Endothelial cell of umbilical vein (primary cell): ENCODE results near the gene NIN. TPM values are rescaled to one million over a fixed set of nuclear protein-coding genes. Genes with fewer than 3 reads are reported as not detected.

Experiments used
- BruUV-seq: library from RNA; stranded (reverse); fragments of 400-500 nt; replicated peaks from 2 replicates; lab custom pipeline; 2021; lab: Mats Ljungman, UMichigan
- CTCF ChIA-PET: fragments of 300-600, 350-600 bp; sonication (Branson Sonifier 250); formaldehyde crosslinking; loops from one replicate; lab custom pipeline; 2021; ENCODE audit warnings: antibody characterized with exemption, inconsistent platforms; lab: Charles Lee
- POLR2A ChIA-PET: fragments of 300-600, 350-600 bp; sonication (Branson Sonifier 250); formaldehyde crosslinking; loops from one replicate; lab custom pipeline; 2021; ENCODE audit warnings: antibody characterized with exemption, inconsistent platforms; lab: Charles Lee
- DNase-seq: peaks from one replicate; pipeline ENCODE4 v3.0.0-alpha.2; 2011; ENCODE audit warnings: low read depth, low spot score
- FAIRE-seq: peaks from 2 replicates; lab custom pipeline; 2011; peaks lifted over from hg19 to GRCh38; lab: Jason Lieb, UNC
- H2AFZ ChIP-seq: 2 replicates; pipeline ENCODE4 v1.6.0; 2012; ENCODE audit warnings: low read depth, low read length, control low read depth, inconsistent platforms
- H3K27ac ChIP-seq: 2 replicates; pipeline ENCODE4 v1.5.1; 2011; ENCODE audit warnings: low read depth, mild to moderate bottlenecking, control low read depth, low read length, moderate library complexity; ENCODE audit not compliant: insufficient read depth
- H3K27me3 ChIP-seq, 2 experiments: 2 replicates each; pipeline versions ENCODE4 v1.6.0 to v1.6.1; 2011; ENCODE audit warnings: low read length in 2 of 2, mixed read lengths in 1 of 2; ENCODE audit not compliant: control insufficient read depth in 2 of 2, insufficient read depth in 2 of 2
- H3K36me3 ChIP-seq, 2 experiments: 2 replicates in 1 of 2; 3 replicates in 1 of 2; pipeline ENCODE4 v1.5.1; 2011; ENCODE audit warnings: low read length in 2 of 2, mild to moderate bottlenecking in 1 of 2, moderate library complexity in 1 of 2; ENCODE audit not compliant: control insufficient read depth in 2 of 2, insufficient read depth in 2 of 2; ENCODE audit errors: extremely low read depth in 1 of 2
- H3K4me1 ChIP-seq: 3 replicates; pipeline ENCODE4 v1.5.1; 2011; ENCODE audit warnings: mild to moderate bottlenecking, low read length; ENCODE audit not compliant: control insufficient read depth, insufficient read depth; ENCODE audit errors: extremely low read depth
- H3K4me2 ChIP-seq: 2 replicates; pipeline ENCODE4 v1.6.1; 2011; ENCODE audit warnings: low read length, control low read depth, mixed read lengths; ENCODE audit not compliant: insufficient read depth
- H3K4me3 ChIP-seq, 3 experiments: fragments of 200-600 bp in 1 of 3; sonication (generic), shearing (Covaris generic) in 1 of 3; replicated peaks in 1 of 3; 2 replicates each; pipeline ENCODE4 v1.5.1; 2011 to 2016; ENCODE audit warnings: control low read depth in 3 of 3, low read length in 3 of 3, mild to moderate bottlenecking in 2 of 3, inconsistent platforms in 1 of 3, low read depth in 1 of 3, moderate library complexity in 1 of 3; ENCODE audit not compliant: insufficient read depth in 1 of 3
- H3K79me2 ChIP-seq: 2 replicates; pipeline ENCODE4 v1.6.0; 2012; ENCODE audit warnings: low read length, inconsistent platforms; ENCODE audit not compliant: control insufficient read depth, insufficient read depth
- H3K9ac ChIP-seq: replicated peaks from 2 replicates; pipeline ENCODE3; 2011; ENCODE audit warnings: low read length, control low read depth; ENCODE audit not compliant: insufficient read depth; ENCODE audit errors: extremely low read depth
- H3K9me1 ChIP-seq: replicated peaks from 3 replicates; pipeline ENCODE4 v1.6.0; 2011; ENCODE audit warnings: mild to moderate bottlenecking, low read length; ENCODE audit not compliant: control insufficient read depth, insufficient read depth; ENCODE audit errors: extremely low read depth
- H3K9me3 ChIP-seq: replicated peaks from 2 replicates; pipeline ENCODE4 v1.5.1; 2012; ENCODE audit warnings: low read length, inconsistent platforms; ENCODE audit not compliant: control insufficient read depth, insufficient read depth
- H4K20me1 ChIP-seq: replicated peaks from 2 replicates; pipeline ENCODE3; 2011; ENCODE audit warnings: mild to moderate bottlenecking, low read length; ENCODE audit not compliant: control insufficient read depth, insufficient read depth; ENCODE audit errors: extremely low read depth
- CTCF ChIP-seq, 2 donors: IDR thresholded peaks; 1 replicate in 1 of 2; 2 replicates in 1 of 2; pipeline ENCODE4 v1.5.1; 2011; ENCODE audit warnings: low read length in 2 of 2, mild to moderate bottlenecking in 2 of 2, moderate library complexity in 2 of 2, control low read depth in 1 of 2, inconsistent platforms in 1 of 2, low read depth in 1 of 2; ENCODE audit not compliant: insufficient read depth in 1 of 2; ENCODE audit errors: extremely low read depth in 1 of 2
- EZH2 ChIP-seq: IDR thresholded peaks from 2 replicates; pipeline ENCODE4 v1.6.1; 2012; ENCODE audit warnings: borderline replicate concordance, low read depth, mild to moderate bottlenecking, moderate library complexity, low read length, inconsistent platforms; ENCODE audit not compliant: severe bottlenecking
- FOS ChIP-seq: IDR thresholded peaks from 2 replicates; pipeline ENCODE4 v1.6.1; 2011; ENCODE audit warnings: mild to moderate bottlenecking, low read length, moderate library complexity, borderline replicate concordance; ENCODE audit not compliant: insufficient read depth
- GATA2 ChIP-seq: IDR thresholded peaks from 2 replicates; pipeline ENCODE4 v1.7.0; 2011; ENCODE audit warnings: low read depth, mild to moderate bottlenecking, moderate library complexity, mixed read lengths, low read length; ENCODE audit not compliant: insufficient read length, insufficient read depth
- JUN ChIP-seq: IDR thresholded peaks from 2 replicates; pipeline ENCODE4 v1.6.1; 2011; ENCODE audit warnings: borderline replicate concordance, low read depth; ENCODE audit not compliant: insufficient read length, insufficient read depth
- MAX ChIP-seq: IDR thresholded peaks from 2 replicates; pipeline ENCODE4 v1.6.1; 2011; ENCODE audit not compliant: insufficient read depth, insufficient read length
- MYC ChIP-seq: IDR thresholded peaks from one replicate; pipeline ENCODE4 v1.6.1; 2011; ENCODE audit warnings: mild to moderate bottlenecking, low read depth, low read length
- POLR2A ChIP-seq: IDR thresholded peaks from 2 replicates; pipeline ENCODE4 v1.6.1; 2012; ENCODE audit warnings: low read depth, mild to moderate bottlenecking, control low read depth, low read length
- POLR2AphosphoS5 ChIP-seq: IDR thresholded peaks from 2 replicates; pipeline ENCODE4 v1.6.1; 2012; ENCODE audit warnings: low read depth, mild to moderate bottlenecking, control low read depth, low read length, moderate library complexity; ENCODE audit not compliant: insufficient read depth
- dilution Hi-C: fragments of 300-500 bp; cut with MboI; formaldehyde crosslinking; loops from one replicate; pipeline ENCODE4 v1.15.0; 2019; ENCODE audit warnings: low sequenced_read_pairs; ENCODE audit not compliant: extremely low pct_ligation_motif_present
- intact Hi-C: fragments of 100-400 bp; cut with micrococcal nuclease; formaldehyde crosslinking; loops from one replicate; pipeline ENCODE4 v1.10.0; 2022
- polyA plus RNA-seq, 4 experiments: library from polyadenylated mRNA; depleted of rRNA in 3 of 4; stranded (reverse) in 3 of 4; unstranded in 1 of 4; fragments of >200 nt; gene quantifications; 2 replicates each; pipeline versions ENCODE4 v1.2.1 to v1.2.3, GENCODE V29; 2011 to 2012; ENCODE audit warnings: missing spikeins in 1 of 4
- total RNA-seq: library from RNA; stranded (reverse); gene quantifications from 2 replicates; pipeline ENCODE4 v1.2.3, GENCODE V29; 2021

The NIN gene
- total and polyA plus RNA-seq, 2 donors (not counting 3 experiments of a cell fraction or from before 2014, with no cell fraction given): 7.1 to 76.3 TPM

- H3K27ac ChIP-seq: no peak overlapping the region
- H3K79me2 ChIP-seq: peaks cover 58% of the 10 kb centered on the region
- no peaks in the 10 kb centered on the region for H3K36me3 ChIP-seq
- no peaks in the 10 kb centered on the region for H3K9me1 ChIP-seq
- DNase-seq: no peak
- peak; percentile 35 for FAIRE-seq
- dilution Hi-C loops: no loop called here
- intact Hi-C loops: no loop called here
- no peak overlapping the region for H3K9ac ChIP-seq
- no peaks in the 10 kb centered on the region for H4K20me1 ChIP-seq
- no peak for TF ChIP-seq MAX
- TF ChIP-seq POLR2A: no peak
- TF ChIP-seq JUN: no peak
- no peak for TF ChIP-seq GATA2
- no peak for TF ChIP-seq FOS
- no peak for TF ChIP-seq MYC
- no peak for TF ChIP-seq CTCF (IDR thresholded peaks at IDR 0.05; ENCODE audit: extremely low read depth in 1 of 2, insufficient read depth in 1 of 2, low read depth in 1 of 2, low read length in 2 of 2)
- TF ChIP-seq EZH2: no peak
- TF ChIP-seq POLR2AphosphoS5: no peak
- no peak overlapping the region for H3K4me2 ChIP-seq
- H3K27me3 ChIP-seq: no peaks in the 10 kb centered on the region
- BruUV-seq: no TSS peak
- ChIA-PET POLR2A (interaction anchor here (0.5 kb wide), 1 partner anchor 13 kb away, joined by 4 read pairs; no protein-coding TSS in a partner anchor), CTCF (interaction anchor here (1.5 kb wide), 1 partner anchor 38 kb away, joined by 4 read pairs; no protein-coding TSS in a partner anchor)
- no peak overlapping the region for H3K4me3 ChIP-seq
- H3K4me1 ChIP-seq: peaks cover 11% of the 10 kb centered on the region
- H2AFZ ChIP-seq: no peak overlapping the region
- H3K9me3 ChIP-seq: no peaks in the 10 kb centered on the region
These were observed 17.5 kb downstream of the NIN start for GRCh38 chr14:50813544-50813863.
